Neuronal stem cell (in vitro differentiated cells): ENCODE measurements around the gene PNLDC1.

Experiments used
- DNase-seq: peaks from one replicate; pipeline ENCODE4 v3.0.0-alpha.2; 2013; ENCODE audit warnings: low spot score
- H2AFZ ChIP-seq: one replicate; pipeline ENCODE4 v1.6.1; 2013; ENCODE audit warnings: mild to moderate bottlenecking, low read length, inconsistent platforms
- H2AK5ac ChIP-seq: 2 replicates; pipeline ENCODE4 v1.6.1; 2013; ENCODE audit warnings: low read depth, mild to moderate bottlenecking, inconsistent platforms, low read length, moderate library complexity, mixed read lengths
- H2BK120ac ChIP-seq: 2 replicates; pipeline ENCODE4 v1.6.1; 2013; ENCODE audit warnings: low read depth, mild to moderate bottlenecking, inconsistent platforms, low read length, moderate library complexity, mixed read lengths
- H2BK12ac ChIP-seq: one replicate; pipeline ENCODE4 v1.6.1; 2013; ENCODE audit warnings: low read length, inconsistent platforms
- H2BK15ac ChIP-seq: 2 replicates; pipeline ENCODE4 v1.6.1; 2013; ENCODE audit warnings: mild to moderate bottlenecking, low read length, inconsistent platforms, mixed read lengths
- H2BK5ac ChIP-seq: one replicate; pipeline ENCODE4 v1.6.1; 2013; ENCODE audit warnings: inconsistent platforms, mild to moderate bottlenecking, low read length, moderate library complexity
- H3K14ac ChIP-seq: one replicate; pipeline ENCODE4 v1.6.1; 2013; ENCODE audit warnings: low read length, inconsistent platforms
- H3K18ac ChIP-seq: 2 replicates; pipeline ENCODE4 v1.6.1; 2013; ENCODE audit warnings: low read length, inconsistent platforms
- H3K23ac ChIP-seq: 2 replicates; pipeline ENCODE4 v1.6.1; 2013; ENCODE audit warnings: low read depth, mild to moderate bottlenecking, mixed read lengths, low read length, inconsistent platforms; ENCODE audit not compliant: poor library complexity
- H3K27ac ChIP-seq: replicated peaks from 3 replicates; pipeline ENCODE4 v1.5.1; 2013; ENCODE audit warnings: low read length, inconsistent platforms
- H3K27me3 ChIP-seq, 3 experiments: 2 replicates each; pipeline ENCODE4 v1.6.1; 2013; ENCODE audit warnings: low read length in 3 of 3, mild to moderate bottlenecking in 2 of 3, inconsistent platforms in 1 of 3, low read depth in 1 of 3, mixed read lengths in 1 of 3, moderate library complexity in 1 of 3; ENCODE audit not compliant: control insufficient read depth in 3 of 3, insufficient read depth in 3 of 3
- H3K36me3 ChIP-seq, 2 donors: replicated peaks in 1 of 2; 2 replicates each; pipeline ENCODE4 v1.6.1; 2013; ENCODE audit warnings: low read length in 2 of 2; ENCODE audit not compliant: control insufficient read depth in 2 of 2, insufficient read depth in 2 of 2
- H3K4ac ChIP-seq: 2 replicates; pipeline ENCODE4 v1.6.1; 2013; ENCODE audit warnings: inconsistent platforms, mild to moderate bottlenecking, low read length, moderate library complexity
- H3K4me1 ChIP-seq, 2 donors: 1 replicate in 1 of 2; 2 replicates in 1 of 2; pipeline ENCODE4 v1.6.1; 2013; ENCODE audit warnings: low read length in 2 of 2, low read depth in 1 of 2; ENCODE audit not compliant: control insufficient read depth in 2 of 2, insufficient read depth in 1 of 2
- H3K4me2 ChIP-seq: one replicate; pipeline ENCODE4 v1.6.1; 2013; ENCODE audit warnings: mild to moderate bottlenecking, low read length, inconsistent platforms; ENCODE audit not compliant: insufficient read depth, poor library complexity, severe bottlenecking
- H3K4me3 ChIP-seq, 2 donors: 2 replicates each; pipeline ENCODE4 v1.5.1; 2013; ENCODE audit warnings: low read length in 2 of 2, mild to moderate bottlenecking in 2 of 2, inconsistent platforms in 1 of 2, moderate library complexity in 1 of 2
- H3K79me1 ChIP-seq: one replicate; pipeline ENCODE4 v1.6.1; 2013; ENCODE audit warnings: low read depth, mild to moderate bottlenecking, inconsistent platforms, low read length, moderate library complexity
- H3K9ac ChIP-seq: one replicate; pipeline ENCODE4 v1.6.1; 2013; ENCODE audit warnings: mild to moderate bottlenecking, low read depth, low read length, inconsistent platforms; ENCODE audit not compliant: poor library complexity
- H3K9me3 ChIP-seq, 2 donors: replicated peaks in 1 of 2; 2 replicates each; pipeline versions ENCODE3 to v1.6.1; 2013; ENCODE audit warnings: low read length in 2 of 2, mild to moderate bottlenecking in 2 of 2, inconsistent platforms in 1 of 2, low read depth in 1 of 2, mixed read lengths in 1 of 2, moderate library complexity in 1 of 2; ENCODE audit not compliant: control insufficient read depth in 2 of 2, insufficient read depth in 1 of 2
- H4K8ac ChIP-seq: one replicate; pipeline ENCODE4 v1.6.1; 2013; ENCODE audit warnings: low read depth, mild to moderate bottlenecking, inconsistent platforms, low read length, moderate library complexity
- H4K91ac ChIP-seq: one replicate; pipeline ENCODE4 v1.6.1; 2013; ENCODE audit warnings: low read length, low read depth, mild to moderate bottlenecking, inconsistent platforms; ENCODE audit not compliant: poor library complexity
- WGBS, 2 donors: extraction: QIAGEN DNeasy Blood & Tissue Kit; methylation state at CpG; one replicate each; pipeline ENCODE4 v1.1.7; 2013; ENCODE audit warnings: missing lambda C conversion rate in 2 of 2, mixed read lengths in 1 of 2; ENCODE audit not compliant: insufficient read length in 2 of 2, insufficient replicate concordance in 1 of 2; ENCODE audit errors: extremely low coverage in 2 of 2; 5-methylcytosine and 5-hydroxymethylcytosine counted together

PNLDC1 gene

GRCh38 chr6:159826004-159826403, 25.9 kb downstream of the PNLDC1 start:
- Histone ChIP-seq H3K9me3 (no peaks in the 10 kb centered on the region), H3K4me2 (no peak overlapping the region), H3K14ac (no peak overlapping the region), H3K79me1 (no peaks in the 10 kb centered on the region), H3K4me1 (no peaks in the 10 kb centered on the region), H2AK5ac (no peak overlapping the region), H2AFZ (no peak overlapping the region), H3K18ac (no peak overlapping the region), H3K27me3 (peaks cover 0 to 3% (median 0%) of the 10 kb centered on the region in 3 experiments), H4K8ac (no peak overlapping the region), H2BK15ac (no peak overlapping the region), H2BK120ac (peak overlapping the region; percentile 36), H4K91ac (no peak overlapping the region), H3K4ac (no peak overlapping the region), H2BK5ac (no peak overlapping the region), H3K36me3 (no peaks in the 10 kb centered on the region), H2BK12ac (no peak overlapping the region), H3K4me3 (peak overlapping the region in 1 of 2 donors; percentile 40), H3K9ac (no peak overlapping the region), H3K27ac (no peak overlapping the region), H3K23ac (peak overlapping the region; percentile 52)
- no peak for DNase-seq
- WGBS, 2 donors = no CpG with 5 or more reads among the region's 13 CpGs

GRCh38 chr6:159826968-159827647, 27.0 kb downstream of the PNLDC1 start:
- no CpG with 5 or more reads among the region's 16 CpGs for WGBS, 2 donors
- H2BK15ac ChIP-seq = no peak overlapping the region
- no peaks in the 10 kb centered on the region for H3K9me3 ChIP-seq
- H3K79me1 ChIP-seq = no peaks in the 10 kb centered on the region
- no peak overlapping the region for H3K23ac ChIP-seq
- H2BK12ac ChIP-seq = no peak overlapping the region
- no peak overlapping the region for H2BK120ac ChIP-seq
- peaks cover 0 to 3% (median 0%) of the 10 kb centered on the region in 3 experiments for H3K27me3 ChIP-seq
- no peak overlapping the region for H3K27ac ChIP-seq
- H4K8ac ChIP-seq = no peak overlapping the region
- no peaks in the 10 kb centered on the region for H3K36me3 ChIP-seq
- H3K4me2 ChIP-seq = no peak overlapping the region
- H3K18ac ChIP-seq = no peak overlapping the region
- no peak overlapping the region for H2AFZ ChIP-seq
- H3K4me1 ChIP-seq = no peaks in the 10 kb centered on the region
- no peak overlapping the region for H3K9ac ChIP-seq
- no peak overlapping the region for H2BK5ac ChIP-seq
- no peak overlapping the region for H3K4me3 ChIP-seq
- no peak overlapping the region for H3K4ac ChIP-seq
- H2AK5ac ChIP-seq = no peak overlapping the region
- DNase-seq = no peak
- H4K91ac ChIP-seq = no peak overlapping the region
- H3K14ac ChIP-seq = no peak overlapping the region

GRCh38 chr6:159828074-159828473, 28.0 kb downstream of the PNLDC1 start:
- WGBS, 2 donors = no CpG with 5 or more reads among the region's 7 CpGs
- no peak overlapping the region for H3K23ac ChIP-seq

GRCh38 chr6:159829526-159829925, 29.4 kb downstream of the PNLDC1 start:
- H3K23ac ChIP-seq = no peak overlapping the region
- DNase-seq = no peak
- no peaks in the 10 kb centered on the region for H3K79me1 ChIP-seq
- no peak overlapping the region for H3K4me2 ChIP-seq
- no peak overlapping the region for H3K18ac ChIP-seq
- H3K4ac ChIP-seq = no peak overlapping the region
- H2BK12ac ChIP-seq = no peak overlapping the region
- H4K8ac ChIP-seq = no peak overlapping the region
- WGBS, 2 donors = no CpG with 5 or more reads among the region's 4 CpGs
- H3K4me3 ChIP-seq = no peak overlapping the region
- no peak overlapping the region for H3K14ac ChIP-seq
- H2AFZ ChIP-seq = no peak overlapping the region
- no peak overlapping the region for H3K27ac ChIP-seq
- no peaks in the 10 kb centered on the region for H3K9me3 ChIP-seq
- no peaks in the 10 kb centered on the region for H3K36me3 ChIP-seq
- no peaks in the 10 kb centered on the region for H3K4me1 ChIP-seq
- H2BK15ac ChIP-seq = no peak overlapping the region
- H3K27me3 ChIP-seq = peaks cover 0 to 6% (median 0%) of the 10 kb centered on the region in 3 experiments
- H2BK120ac ChIP-seq = no peak overlapping the region
- H2BK5ac ChIP-seq = no peak overlapping the region
- H4K91ac ChIP-seq = no peak overlapping the region
- no peak overlapping the region for H3K9ac ChIP-seq
- H2AK5ac ChIP-seq = no peak overlapping the region

More at GRCh38 chr6:159828074-159828473, 28.0 kb downstream of the PNLDC1 start:
- H3K4ac ChIP-seq = no peak overlapping the region
- no peak overlapping the region for H2BK5ac ChIP-seq
- no peak overlapping the region for H3K27ac ChIP-seq
- no peaks in the 10 kb centered on the region for H3K79me1 ChIP-seq
- H3K9ac ChIP-seq = no peak overlapping the region
- H3K4me3 ChIP-seq = no peak overlapping the region
- H2AFZ ChIP-seq = no peak overlapping the region
- no peak overlapping the region for H2BK120ac ChIP-seq
- no peak overlapping the region for H3K18ac ChIP-seq
- H3K4me2 ChIP-seq = no peak overlapping the region
- DNase-seq = no peak
- H3K4me1 ChIP-seq = no peaks in the 10 kb centered on the region
- no peak overlapping the region for H4K8ac ChIP-seq
- H3K36me3 ChIP-seq = no peaks in the 10 kb centered on the region
- no peak overlapping the region for H3K14ac ChIP-seq
- no peak overlapping the region for H4K91ac ChIP-seq
- no peak overlapping the region for H2BK15ac ChIP-seq
- H3K9me3 ChIP-seq = no peaks in the 10 kb centered on the region
- H3K27me3 ChIP-seq = peaks cover 0 to 3% (median 0%) of the 10 kb centered on the region in 3 experiments
- H2BK12ac ChIP-seq = no peak overlapping the region
- no peak overlapping the region for H2AK5ac ChIP-seq
